ENCODE data around the gene PSD4.

The PSD4 gene

GRCh38 chr2:113240915-113241911 is 67.4 kb downstream of the PSD4 start:
- DNase-seq: peak; percentile 74

GRCh38 chr2:113242327-113242726 is 68.6 kb downstream of the PSD4 start:
- no peak for DNase-seq

- DNase-seq: no peak
These were observed 71.5 kb downstream of the PSD4 start for GRCh38 chr2:113245276-113245711.

- DNase-seq: no peak
These were observed 72.8 kb downstream of the PSD4 start for GRCh38 chr2:113246606-113247005.

GRCh38 chr2:113248997-113249770 is 75.4 kb downstream of the PSD4 start:
- DNase-seq: peak; percentile 91

- DNase-seq: no peak
These were observed 77.3 kb downstream of the PSD4 start for GRCh38 chr2:113251118-113251517.

- DNase-seq: no peak
These were observed 78.3 kb downstream of the PSD4 start for GRCh38 chr2:113252047-113252590.

- no peak for DNase-seq
These were observed 79.7 kb downstream of the PSD4 start for GRCh38 chr2:113253453-113253852.

GRCh38 chr2:113255140-113256070 is 81.6 kb downstream of the PSD4 start:
- no peak for DNase-seq

- DNase-seq: no peak
These were observed 83.9 kb downstream of the PSD4 start for GRCh38 chr2:113257516-113258264.

GRCh38 chr2:113258471-113259147 is 84.8 kb downstream of the PSD4 start:
- no peak for DNase-seq
